Hippocampal formation (tissue), 2 donors: Measurements from ENCODE around the gene ADCY10.
A peak's percentile ranks its signal among the peaks of the same experiment; 100 is the strongest.

Experiments
- DNase-seq, 2 donors: peaks; one replicate each; lab custom pipeline; 2025; lab: John Stamatoyannopoulos, UW

Gene ADCY10

DNA sequence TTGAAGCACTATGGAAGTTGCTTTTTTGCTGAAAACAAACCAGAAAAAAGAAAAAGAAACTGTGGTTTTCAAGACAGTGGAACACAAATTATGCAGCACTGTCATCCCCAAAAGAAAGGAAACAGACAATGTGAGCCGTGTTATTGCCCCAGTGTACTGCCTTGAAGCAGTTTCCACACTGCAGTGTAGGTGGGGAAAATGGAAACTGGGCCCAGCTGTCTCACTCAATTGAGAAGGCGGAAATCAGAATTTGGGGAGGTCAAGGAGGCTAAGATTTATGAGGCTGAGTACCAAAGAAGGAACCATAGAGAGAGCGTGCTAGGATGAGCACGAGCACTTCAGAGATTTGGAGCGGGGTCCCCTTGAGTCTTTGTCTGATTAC is 136.7 kb downstream of the ADCY10 start:
- DNase-seq: no peak

DNA sequence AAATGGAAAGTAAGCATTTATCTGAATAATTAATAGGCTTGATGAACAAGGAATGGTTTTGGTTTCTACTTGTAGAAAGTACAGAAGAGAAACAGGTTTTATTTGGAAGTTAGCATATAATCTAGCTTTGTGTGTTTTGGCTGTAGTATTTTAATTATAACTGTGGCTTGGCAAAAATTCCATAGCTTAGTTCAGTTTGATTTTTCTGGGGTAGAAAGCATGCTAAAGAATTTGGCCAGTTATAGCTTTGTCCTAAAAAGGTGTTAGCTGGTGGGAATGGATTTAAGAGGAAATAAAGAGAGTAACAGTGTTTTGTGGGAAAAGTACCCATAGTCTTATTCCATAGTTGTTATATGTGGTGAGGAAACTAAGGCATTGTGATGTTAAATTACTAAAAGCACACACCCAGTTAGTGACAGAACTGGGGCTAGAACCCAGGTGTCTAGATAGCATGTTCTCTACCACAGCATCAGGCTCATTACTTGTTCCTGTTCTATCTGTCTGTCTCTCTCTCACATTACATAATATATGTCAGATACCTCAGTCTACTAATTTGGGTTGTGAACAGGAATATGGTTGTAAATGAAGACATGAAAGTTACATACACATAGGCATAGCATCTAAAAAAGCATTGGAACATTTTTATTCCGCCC is 137.2 kb downstream of the ADCY10 start:
- no peak for DNase-seq

DNA sequence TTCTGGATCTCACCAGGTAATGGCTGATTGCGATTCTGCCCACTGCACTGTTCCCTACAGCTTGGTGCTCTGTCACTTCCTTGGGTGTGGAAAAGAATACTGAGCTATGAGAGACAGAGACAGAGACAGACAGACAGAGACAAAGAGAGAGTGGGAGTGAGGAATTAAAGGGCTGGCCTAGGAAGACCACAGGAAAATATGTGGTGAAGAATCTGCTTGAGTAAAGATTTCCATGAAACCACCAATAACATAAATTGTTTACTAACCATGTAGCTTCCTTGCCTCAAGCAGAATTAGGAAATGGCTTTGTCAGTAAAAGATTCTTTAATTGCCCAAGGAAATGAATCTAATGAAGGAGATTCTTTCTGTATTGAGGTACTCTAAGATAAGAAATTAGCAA is 137.8 kb downstream of the ADCY10 start:
- DNase-seq: no peak

DNA sequence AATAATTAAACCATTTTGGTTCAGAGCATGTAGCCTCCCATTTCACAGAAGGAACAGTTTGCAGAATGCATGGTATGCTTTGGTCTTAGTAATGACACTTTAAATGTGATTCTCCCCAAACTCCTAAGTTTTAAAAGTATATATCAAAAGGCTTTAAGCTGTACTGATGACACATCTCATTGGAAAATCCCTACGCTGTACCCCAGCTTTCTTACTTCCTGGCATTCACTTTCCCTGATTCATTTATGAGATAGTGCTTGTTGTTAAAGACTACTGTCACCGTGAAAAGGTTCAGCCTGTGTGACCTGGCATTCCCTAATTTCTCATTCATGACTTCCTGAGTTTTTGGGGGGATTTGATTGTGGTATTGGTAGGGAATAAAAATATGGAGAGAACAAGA is 138.8 kb downstream of the ADCY10 start:
- no peak for DNase-seq

DNA sequence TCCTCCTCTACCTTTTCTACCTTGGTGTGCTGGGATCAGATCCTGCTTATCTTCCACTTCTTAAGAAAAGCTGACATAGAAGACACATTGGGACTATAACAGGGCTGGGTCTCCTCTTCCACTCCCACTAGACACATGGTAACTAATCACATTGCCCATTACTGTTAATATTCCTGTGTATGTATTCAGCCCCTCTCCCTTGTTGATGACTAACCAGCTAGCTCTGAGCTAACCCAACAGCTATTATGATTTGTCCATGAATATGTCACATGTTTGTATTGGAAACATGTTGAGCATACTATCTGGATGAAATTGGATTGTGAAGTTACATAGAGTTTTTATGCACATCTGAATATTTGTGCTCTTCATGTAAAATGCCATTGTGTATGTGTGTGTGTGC is 139.2 kb downstream of the ADCY10 start:
- DNase-seq: no peak

DNA sequence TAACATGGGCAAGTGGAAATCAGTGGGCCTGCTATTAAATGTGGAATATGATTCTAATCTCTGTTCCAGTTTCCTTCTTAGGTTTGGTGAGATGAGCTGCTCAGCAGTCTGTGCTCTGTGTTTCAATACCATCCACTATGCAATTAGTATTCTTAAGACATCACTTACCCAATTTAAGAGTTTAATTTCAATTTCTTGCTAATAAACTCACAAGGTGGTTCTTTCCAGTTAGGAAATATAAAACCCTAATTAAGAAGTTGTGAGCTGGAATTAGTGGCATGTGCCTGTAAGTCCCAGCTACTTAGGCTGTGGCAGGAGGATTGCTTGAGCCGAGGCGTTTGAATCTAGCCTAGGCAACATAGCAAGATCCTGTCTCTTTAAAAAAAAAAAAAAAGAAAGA is 140.4 kb downstream of the ADCY10 start:
- no peak for DNase-seq

DNA sequence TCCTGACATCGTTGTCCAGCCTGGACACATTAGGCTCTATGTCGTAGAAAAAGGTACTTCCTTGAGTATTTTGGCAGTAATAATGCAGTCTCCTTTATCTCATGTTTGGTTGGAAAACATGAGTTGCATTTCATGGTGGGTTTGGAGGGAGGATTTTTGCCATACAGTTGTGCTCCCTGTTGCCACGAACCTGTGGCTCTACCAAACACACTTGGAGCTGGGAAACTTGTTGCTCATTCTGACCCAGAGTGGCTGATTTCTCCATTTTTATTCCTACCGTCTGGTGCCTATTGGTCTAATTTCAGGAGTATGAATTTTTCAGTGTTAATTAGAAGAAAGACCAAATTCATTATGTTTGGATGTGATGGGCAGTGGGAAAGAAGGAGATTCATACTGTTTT is 141.5 kb downstream of the ADCY10 start:
- DNase-seq: no peak

DNA sequence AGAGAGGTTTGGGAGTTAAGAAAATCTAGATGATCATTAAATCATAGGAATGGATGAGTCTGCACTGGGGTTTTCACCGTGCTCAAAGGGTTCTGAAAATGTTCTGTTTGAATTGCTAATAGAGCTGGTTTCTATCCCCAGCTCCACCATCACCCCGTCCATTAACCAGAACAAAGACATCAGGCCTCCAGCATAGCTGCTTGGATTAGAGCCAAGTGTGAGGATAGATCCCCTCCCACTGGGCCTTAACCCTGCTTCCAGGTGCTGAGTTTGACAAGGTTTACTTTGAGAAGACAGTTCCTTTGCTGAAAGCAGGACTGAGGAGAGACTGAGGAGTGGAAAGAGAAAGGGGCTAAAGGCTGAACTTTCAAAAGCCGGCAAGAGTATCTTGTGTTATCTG is 143.8 kb downstream of the ADCY10 start:
- DNase-seq: no peak

DNA sequence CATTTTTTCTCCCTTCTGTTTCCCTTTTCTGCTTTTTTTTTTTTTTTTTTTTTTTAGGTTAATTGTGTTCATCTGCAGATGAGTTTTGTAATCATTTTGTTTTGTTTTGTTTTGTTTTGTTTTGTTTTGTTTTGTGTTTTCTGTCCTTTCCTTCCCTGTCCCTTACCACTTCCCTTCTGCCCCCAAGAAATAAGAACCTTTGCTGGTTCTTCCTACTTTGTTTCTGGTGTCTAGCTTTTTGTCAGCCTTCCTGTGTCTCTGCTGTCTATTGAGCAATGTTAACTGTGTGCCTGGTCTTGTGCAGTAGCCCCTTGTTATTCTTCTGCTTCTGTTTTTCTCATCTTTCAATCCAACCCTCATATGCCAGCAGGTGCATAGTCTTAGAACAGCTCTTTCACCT is 146.2 kb downstream of the ADCY10 start:
- no peak for DNase-seq

DNA sequence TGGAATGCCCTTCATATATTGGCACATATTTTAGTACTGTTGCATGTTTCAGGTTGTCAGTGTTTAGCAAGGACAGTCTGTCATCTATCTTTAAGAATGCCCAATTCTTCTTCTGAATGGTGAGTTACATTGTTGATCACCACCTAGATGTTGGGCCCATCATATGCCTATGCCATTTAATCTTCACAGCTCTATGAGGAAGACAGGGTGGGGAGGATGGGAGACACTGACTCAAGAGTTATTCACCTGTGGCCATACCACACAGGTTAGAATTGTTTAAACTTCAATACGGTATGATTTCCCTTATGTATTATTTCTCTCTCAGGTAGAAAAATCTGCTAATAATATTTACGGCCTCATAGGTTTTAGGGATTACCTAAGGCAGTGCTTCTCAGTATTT is 147.4 kb downstream of the ADCY10 start:
- DNase-seq: no peak

DNA sequence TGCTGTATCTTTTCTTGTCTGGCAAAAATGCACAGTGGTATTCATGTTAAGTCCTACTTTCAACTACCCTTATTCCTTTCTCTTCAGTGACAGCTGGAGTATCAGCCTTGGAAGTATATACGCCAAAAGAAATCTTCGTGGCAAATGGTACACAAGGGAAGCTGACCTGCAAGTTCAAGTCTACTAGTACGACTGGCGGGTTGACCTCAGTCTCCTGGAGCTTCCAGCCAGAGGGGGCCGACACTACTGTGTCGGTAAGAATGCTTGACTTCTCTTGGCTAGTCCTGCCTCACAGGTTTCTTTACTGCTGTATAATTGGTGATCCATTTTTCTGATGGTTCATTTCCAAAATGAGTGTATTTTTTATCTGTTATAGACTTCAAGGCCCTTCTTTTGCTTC is 148.4 kb downstream of the ADCY10 start:
- no peak for DNase-seq

DNA sequence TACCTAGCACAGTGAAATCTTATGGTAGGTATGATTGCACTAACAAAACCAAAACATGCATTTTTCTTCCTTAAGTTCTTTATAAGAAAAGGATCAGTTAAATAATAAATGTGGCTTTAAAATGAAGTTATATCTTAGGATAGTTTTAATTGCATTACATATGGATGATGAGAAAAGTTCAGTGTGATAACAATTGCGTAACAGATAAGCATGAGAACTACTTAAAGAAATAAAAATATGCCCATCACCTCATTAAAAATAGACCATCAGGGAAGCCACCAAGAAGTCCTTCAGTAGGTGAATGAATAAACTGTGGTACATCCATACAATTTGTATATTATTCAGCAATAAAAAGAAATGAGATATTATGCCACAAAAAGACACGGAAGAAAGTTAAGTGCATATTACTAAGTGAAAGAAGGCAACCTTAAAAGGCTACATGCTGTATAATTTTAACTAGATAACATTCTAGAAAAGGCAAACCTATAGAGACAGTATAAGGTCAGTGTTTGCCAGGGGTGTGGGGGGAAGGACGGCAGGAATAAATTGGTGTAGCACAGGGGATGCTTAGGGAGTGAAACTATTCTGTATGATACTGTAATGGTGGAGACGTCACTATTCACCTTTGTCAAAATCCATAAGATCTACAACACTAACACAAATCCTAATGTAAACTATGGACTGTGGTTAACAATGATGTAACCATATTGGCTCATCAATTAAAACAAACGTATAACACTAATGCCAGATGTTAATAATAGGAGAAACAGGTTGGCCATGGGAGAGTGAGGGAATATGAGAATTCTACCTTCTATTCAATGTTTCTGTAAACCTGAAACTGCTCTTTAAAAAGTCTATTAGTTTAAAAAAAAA is 149.2 kb downstream of the ADCY10 start:
- no peak for DNase-seq

DNA sequence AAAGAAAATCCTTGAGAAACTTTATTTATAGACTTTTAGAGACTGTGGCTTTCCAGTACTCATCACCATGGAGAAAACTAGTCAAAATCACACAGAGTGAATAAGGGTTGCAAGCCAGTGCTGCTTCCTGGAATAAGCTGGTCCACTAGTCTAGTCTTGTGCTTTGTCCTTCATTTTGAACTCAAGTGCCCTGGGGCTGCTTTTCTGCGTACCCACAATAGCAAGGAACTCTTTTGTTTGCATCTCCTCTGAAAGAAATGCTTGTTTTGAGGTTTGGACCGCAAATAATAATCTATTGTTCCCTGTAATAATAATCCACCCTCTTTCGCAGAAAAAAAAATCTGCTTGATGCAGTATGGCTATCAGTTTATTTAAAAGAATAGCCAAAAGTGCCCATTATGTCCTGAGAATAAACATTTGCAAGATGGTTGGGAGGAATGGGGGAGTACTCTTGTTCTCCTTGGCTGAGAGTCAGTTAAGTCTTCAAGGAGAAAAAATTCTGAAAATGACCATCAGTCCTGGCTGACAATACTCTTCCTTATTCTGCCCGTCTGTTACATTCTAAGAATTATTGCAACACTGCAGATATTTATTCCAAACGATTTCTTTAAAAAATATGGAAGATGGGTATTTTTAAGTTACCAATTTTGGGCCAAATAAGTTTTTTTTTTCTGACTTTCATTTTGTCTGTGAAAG is 150.3 kb downstream of the ADCY10 start:
- peak; percentile 55 to 93 for DNase-seq

DNA sequence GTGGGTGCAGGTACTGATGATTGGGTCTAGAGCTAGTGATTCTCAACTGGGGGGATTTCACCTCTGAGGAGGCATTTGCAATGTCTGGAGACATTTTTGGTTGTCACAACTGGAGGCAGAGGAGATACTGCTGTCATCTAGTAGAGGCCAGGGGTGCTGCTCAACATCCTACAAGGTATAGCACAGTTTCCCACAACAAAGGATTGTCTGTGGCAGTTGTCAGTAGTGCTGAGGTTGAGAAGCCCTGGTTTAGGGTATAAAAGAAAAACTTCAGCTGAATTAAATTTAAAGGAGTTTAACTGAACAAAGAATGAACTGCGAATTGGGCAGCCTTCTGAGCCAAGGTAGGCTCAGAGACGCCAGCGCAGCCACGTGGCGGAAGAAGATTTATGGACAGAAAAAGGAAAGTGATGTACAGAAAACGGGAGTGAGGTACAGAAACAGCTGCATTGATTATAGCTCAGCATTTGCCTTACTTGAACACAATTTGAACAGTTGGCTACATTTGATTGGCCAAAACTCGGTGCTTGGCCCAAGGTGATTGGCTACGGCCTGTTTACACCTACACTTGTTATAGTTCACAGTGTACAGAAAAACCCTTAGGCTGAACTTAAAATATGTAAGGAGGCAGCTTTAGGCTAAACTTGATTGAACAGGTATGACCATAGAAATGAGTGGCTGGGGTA is 151.7 kb downstream of the ADCY10 start:
- DNase-seq: no peak

DNA sequence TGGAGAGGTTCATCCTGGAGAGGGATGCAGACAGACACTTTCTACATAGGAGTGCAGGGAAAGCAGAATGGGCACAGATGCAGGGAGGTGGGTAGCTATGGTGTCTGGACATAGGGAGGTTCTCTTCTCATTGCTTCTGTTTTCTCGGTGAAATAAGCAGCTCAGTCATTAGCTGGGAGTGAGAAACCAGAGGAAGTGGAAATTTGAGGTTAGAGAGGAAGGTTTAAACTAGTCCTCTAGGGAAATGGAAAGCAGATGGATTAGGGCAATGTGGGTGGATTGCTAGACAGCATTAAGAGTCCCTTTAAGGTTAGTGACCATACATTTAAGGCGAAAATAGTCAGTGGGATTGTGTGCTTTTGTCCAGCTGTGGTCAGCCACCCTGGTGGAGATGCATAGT is 152.5 kb downstream of the ADCY10 start:
- DNase-seq: peak in 1 of 2 donors; percentile 15
